SK-N-SH (cell line): Measurements from ENCODE around the gene FAM222A. TPM values are rescaled to one million over a fixed set of nuclear protein-coding genes. Genes with fewer than 3 reads are reported as not detected.

Experiments used
- CTCF ChIA-PET: fragments of 300-600, 350-600 bp; formaldehyde crosslinking; extraction: SDS; loops from one replicate; lab custom pipeline; 2021; lab: Yijun Ruan, JAX
- POLR2A ChIA-PET: fragments of 350-600 bp; sonication (Branson Sonifier 250); formaldehyde crosslinking; extraction: SDS; loops from one replicate; lab custom pipeline; 2020; ENCODE audit warnings: antibody characterized with exemption, inconsistent platforms; lab: Yijun Ruan, JAX
- DNase-seq: peaks from one replicate; pipeline ENCODE4 v3.0.0; 2012
- H2AFZ ChIP-seq: fragments of 200-600 bp; sonication (generic); 2 replicates; pipeline ENCODE4 v1.8.1; 2016; ENCODE audit warnings: antibody characterized with exemption, mild to moderate bottlenecking, low read depth
- H3F3A ChIP-seq: fragments of 200-600 bp; sonication (generic); replicated peaks from 2 replicates; pipeline ENCODE3; 2016; ENCODE audit warnings: antibody characterized with exemption, mild to moderate bottlenecking; ENCODE audit not compliant: insufficient read depth
- H3K27ac ChIP-seq, 2 experiments: fragments of 200-500 bp in 1 of 2; fragments of 200-600 bp in 1 of 2; sonication (Bioruptor generic) in 1 of 2; sonication (generic), shearing (Covaris generic) in 1 of 2; 2 replicates each; pipeline versions ENCODE4 v1.5.1 to v1.6.1; 2014 to 2016; ENCODE audit warnings: low read depth in 2 of 2, inconsistent platforms in 1 of 2, low read length in 1 of 2, mild to moderate bottlenecking in 1 of 2, mixed read lengths in 1 of 2
- H3K27me3 ChIP-seq: fragments of 200-600 bp; sonication (generic), shearing (Covaris generic); 2 replicates; pipeline ENCODE4 v1.6.1; 2016; ENCODE audit warnings: mixed run types; ENCODE audit not compliant: insufficient read depth
- H3K36me3 ChIP-seq, 2 experiments: fragments of 200-500 bp in 1 of 2; fragments of 200-600 bp in 1 of 2; sonication (Bioruptor generic) in 1 of 2; sonication (generic) in 1 of 2; replicated peaks in 1 of 2; 2 replicates each; pipeline versions ENCODE3 to v1.5.1; 2014 to 2016; ENCODE audit warnings: low read length in 1 of 2, mild to moderate bottlenecking in 1 of 2; ENCODE audit not compliant: insufficient read depth in 2 of 2, control insufficient read depth in 1 of 2
- H3K4me1 ChIP-seq, 2 experiments: fragments of 200-500 bp in 1 of 2; fragments of 200-600 bp in 1 of 2; sonication (Bioruptor generic) in 1 of 2; sonication (generic), shearing (Covaris generic) in 1 of 2; 2 replicates each; pipeline versions ENCODE4 v1.5.1 to v1.6.1; 2014 to 2016; ENCODE audit warnings: low read depth in 1 of 2, low read length in 1 of 2, mixed run types in 1 of 2; ENCODE audit not compliant: insufficient read depth in 2 of 2, control insufficient read depth in 1 of 2
- H3K4me2 ChIP-seq: fragments of 200-600 bp; sonication (generic), shearing (Covaris generic); 2 replicates; pipeline ENCODE4 v1.6.1; 2017; ENCODE audit warnings: mixed run types
- H3K4me3 ChIP-seq, 2 experiments: fragments of 200-500 bp in 1 of 2; fragments of 200-600 bp in 1 of 2; sonication (Bioruptor generic) in 1 of 2; sonication (generic), shearing (Covaris generic) in 1 of 2; 2 replicates each; pipeline versions ENCODE4 v1.5.1 to v1.8.1; 2014 to 2016; ENCODE audit warnings: low read depth in 2 of 2, inconsistent platforms in 1 of 2, low read length in 1 of 2, mild to moderate bottlenecking in 1 of 2, mixed read lengths in 1 of 2, moderate library complexity in 1 of 2
- H3K79me2 ChIP-seq: fragments of 200-600 bp; sonication (generic); 2 replicates; pipeline ENCODE4 v1.8.1; 2017; ENCODE audit warnings: mild to moderate bottlenecking; ENCODE audit not compliant: insufficient read depth
- H3K9ac ChIP-seq: fragments of 200-600 bp; sonication (generic); 2 replicates; pipeline ENCODE4 v1.6.1; 2017; ENCODE audit warnings: mixed run types
- H3K9me2 ChIP-seq: fragments of 200-600 bp; sonication (generic); 2 replicates; pipeline ENCODE4 v1.6.1; 2017; ENCODE audit warnings: mixed run types
- H3K9me3 ChIP-seq: fragments of 200-600 bp; sonication (generic); 2 replicates; pipeline ENCODE4 v1.6.1; 2017; ENCODE audit warnings: mixed run types, mild to moderate bottlenecking, moderate library complexity
- H4K20me1 ChIP-seq: fragments of 200-600 bp; sonication (generic); 2 replicates; pipeline ENCODE4 v1.6.1; 2017; ENCODE audit warnings: mild to moderate bottlenecking, mixed run types; ENCODE audit not compliant: insufficient read depth
- CHD2 ChIP-seq: fragments of 150-350 bp; IDR thresholded peaks from 2 replicates; pipeline ENCODE4 v1.6.1; 2018; ENCODE audit warnings: low read length; ENCODE audit not compliant: partially characterized antibody
- ELF1 ChIP-seq: IDR thresholded peaks from 2 replicates; pipeline ENCODE4 v1.4.0; 2012
- EZH2phosphoT487 ChIP-seq: fragments of 200-600 bp; sonication (generic); IDR thresholded peaks from 2 replicates; pipeline ENCODE4 v1.6.1; 2017; ENCODE audit warnings: low read depth, mixed run types, mild to moderate bottlenecking, antibody characterized with exemption, moderate library complexity, borderline replicate concordance
- FOSL2 ChIP-seq: IDR thresholded peaks from 2 replicates; pipeline ENCODE4 v1.4.0; 2012; ENCODE audit warnings: low read depth, mild to moderate bottlenecking, moderate library complexity, borderline replicate concordance
- GATA2 ChIP-seq: sonication (generic); formaldehyde crosslinking; IDR thresholded peaks from 2 replicates; pipeline ENCODE4 v1.5.0; 2020; ENCODE audit warnings: mild to moderate bottlenecking, missing genetic modification reagents
- MAX ChIP-seq: IDR thresholded peaks from 2 replicates; pipeline ENCODE4 v1.4.0; 2012; ENCODE audit warnings: low read depth
- MEF2A ChIP-seq: IDR thresholded peaks from 2 replicates; pipeline ENCODE4 v1.4.0; 2012; ENCODE audit warnings: low read depth, borderline replicate concordance
- NFIC ChIP-seq: IDR thresholded peaks from 2 replicates; pipeline ENCODE4 v1.4.0; 2012; ENCODE audit warnings: borderline replicate concordance
- NRF1 ChIP-seq: IDR thresholded peaks from 2 replicates; pipeline ENCODE4 v1.6.1; 2012; ENCODE audit warnings: low read depth, mild to moderate bottlenecking, low read length
- RAD21 ChIP-seq: IDR thresholded peaks from 2 replicates; pipeline ENCODE4 v1.6.1; 2012; ENCODE audit warnings: mild to moderate bottlenecking, low read length
- RFX5 ChIP-seq: IDR thresholded peaks from 2 replicates; pipeline ENCODE4 v1.6.1; 2012; ENCODE audit warnings: mild to moderate bottlenecking, improper control_type of control experiment, low read length
- RXRA ChIP-seq: IDR thresholded peaks from 2 replicates; pipeline ENCODE4 v1.4.0; 2012; ENCODE audit warnings: low read depth, mild to moderate bottlenecking, borderline replicate concordance
- TAF1 ChIP-seq: IDR thresholded peaks from 2 replicates; pipeline ENCODE4 v1.6.1; 2012; ENCODE audit warnings: low read depth, mild to moderate bottlenecking, low read length, moderate library complexity, borderline replicate concordance
- TEAD4 ChIP-seq: IDR thresholded peaks from 2 replicates; pipeline ENCODE4 v1.4.0; 2012; ENCODE audit warnings: mild to moderate bottlenecking, borderline replicate concordance; ENCODE audit not compliant: insufficient read depth
- USF1 ChIP-seq: IDR thresholded peaks from 2 replicates; pipeline ENCODE4 v1.4.0; 2012; ENCODE audit warnings: low read depth, borderline replicate concordance
- USF2 ChIP-seq: fragments of 150-350 bp; IDR thresholded peaks from 2 replicates; pipeline ENCODE4 v1.6.1; 2017; ENCODE audit warnings: antibody characterized with exemption, low read length, low read depth, borderline replicate concordance
- ZBTB33 ChIP-seq: IDR thresholded peaks from 2 replicates; pipeline ENCODE4 v1.4.0; 2012; ENCODE audit warnings: low read depth, borderline replicate concordance
- WGBS: methylation state at CpG from one replicate; pipeline ENCODE4 v1.1.6; 2017; ENCODE audit warnings: low lambda C conversion rate; 5-methylcytosine and 5-hydroxymethylcytosine counted together
- polyA plus RNA-seq, 3 experiments: library from polyadenylated mRNA; depleted of rRNA; stranded (reverse); fragments of >200 nt; gene quantifications; 2 replicates each; pipeline ENCODE4 v1.2.3, GENCODE V29; 2012
- TF ChIP-seq, protein P1 (sequence below): IDR thresholded peaks from 2 replicates; pipeline ENCODE4; 2012

The FAM222A gene
- polyA plus RNA-seq, 1 of the 3 experiments (the other 2 are of a cell fraction): 1.6 TPM

- peaks cover 0 to 38% of the 10 kb centered on the region in 2 experiments; a peak in 1 of 4 replicates for H3K4me1 ChIP-seq
- H4K20me1 ChIP-seq: no peaks in the 10 kb centered on the region
- POLR2A ChIA-PET: no interaction called here
- H3K79me2 ChIP-seq: no peaks in the 10 kb centered on the region
- no peak overlapping the region for H3K4me3 ChIP-seq
- no peaks in the 10 kb centered on the region for H3K36me3 ChIP-seq
- H3K4me2 ChIP-seq: no peak overlapping the region
- H3K9ac ChIP-seq: no peak overlapping the region
- H3K27ac ChIP-seq: no peak overlapping the region
- H3K27me3 ChIP-seq: no peaks in the 10 kb centered on the region
- no peak for TF ChIP-seq RXRA
- TF ChIP-seq EZH2phosphoT487: no peak
- TF ChIP-seq RFX5: no peak
- TF ChIP-seq, protein P1, sequence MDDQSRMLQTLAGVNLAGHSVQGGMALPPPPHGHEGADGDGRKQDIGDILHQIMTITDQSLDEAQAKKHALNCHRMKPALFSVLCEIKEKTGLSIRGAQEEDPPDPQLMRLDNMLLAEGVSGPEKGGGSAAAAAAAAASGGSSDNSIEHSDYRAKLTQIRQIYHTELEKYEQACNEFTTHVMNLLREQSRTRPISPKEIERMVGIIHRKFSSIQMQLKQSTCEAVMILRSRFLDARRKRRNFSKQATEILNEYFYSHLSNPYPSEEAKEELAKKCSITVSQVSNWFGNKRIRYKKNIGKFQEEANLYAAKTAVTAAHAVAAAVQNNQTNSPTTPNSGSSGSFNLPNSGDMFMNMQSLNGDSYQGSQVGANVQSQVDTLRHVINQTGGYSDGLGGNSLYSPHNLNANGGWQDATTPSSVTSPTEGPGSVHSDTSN: no peak
- TF ChIP-seq NRF1: no peak
- H3F3A ChIP-seq: no peaks in the 10 kb centered on the region
- 86% methylated on average over 6 of the region's 6 CpGs for WGBS
- H2AFZ ChIP-seq: no peak overlapping the region
- DNase-seq: no peak
- no peaks in the 10 kb centered on the region for H3K9me3 ChIP-seq
- CTCF ChIA-PET: interaction anchor here (1.0 to 7.2 kb wide), 7 partner anchors 11 to 247 kb away, joined by 3 to 49 read pairs (median 7); no protein-coding TSS in a partner anchor
- H3K9me2 ChIP-seq: no peaks in the 10 kb centered on the region
Measured at GRCh38 chr12:109765446-109765810, 51.8 kb downstream of the FAM222A start.

DNA sequence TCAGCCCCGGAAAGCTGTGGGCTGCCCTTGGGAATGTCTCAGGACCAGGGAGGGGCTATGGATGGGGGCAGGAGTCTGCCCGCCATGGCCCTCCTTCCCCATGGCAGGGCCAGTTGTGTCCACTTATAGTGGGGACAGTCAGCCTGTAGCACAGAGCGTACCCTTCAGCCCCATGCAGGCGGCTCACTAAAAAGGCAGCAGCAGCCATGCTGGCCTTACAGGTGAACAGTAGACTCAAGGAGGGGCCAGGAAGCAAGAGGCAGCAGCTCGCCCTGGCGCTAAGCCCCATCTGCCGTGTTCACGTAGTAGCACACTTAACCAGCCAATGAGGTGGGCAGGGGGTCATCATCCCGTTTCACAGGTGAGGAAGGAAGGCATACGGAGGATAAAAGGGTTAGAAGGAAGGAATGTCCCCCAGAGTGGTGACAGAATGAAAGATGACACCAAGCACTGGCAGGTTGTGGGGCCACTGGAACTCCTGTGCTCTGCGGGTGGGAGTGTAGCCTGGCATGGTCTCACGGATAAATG is 52.7 kb downstream of the FAM222A start:
- peaks cover 0 to 30% of the 10 kb centered on the region in 2 experiments; a peak in 1 of 4 replicates for H3K4me1 ChIP-seq
- ChIA-PET POLR2A (no interaction called here), CTCF (interaction anchor here (1.8 to 7.2 kb wide), 4 partner anchors 10 to 248 kb away, joined by 5 to 49 read pairs (median 10); no protein-coding TSS in a partner anchor)
- no peak for TF ChIP-seq ZBTB33
- no peak for TF ChIP-seq TEAD4
- no peak for TF ChIP-seq RAD21
- no peak for TF ChIP-seq ELF1
- no peak for TF ChIP-seq MAX
- TF ChIP-seq FOSL2: no peak
- TF ChIP-seq MEF2A: no peak
- no peak for TF ChIP-seq CHD2
- TF ChIP-seq NFIC: no peak
- no peak for TF ChIP-seq USF1
- no peak for TF ChIP-seq TAF1
- no peak for TF ChIP-seq GATA2 (CRISPR knock-in tag)
- no peak for TF ChIP-seq NRF1
- TF ChIP-seq RFX5: no peak
- TF ChIP-seq RXRA: no peak
- TF ChIP-seq USF2: no peak
- H3K4me3 ChIP-seq: no peak overlapping the region
- no peaks in the 10 kb centered on the region for H3K27me3 ChIP-seq
- no peaks in the 10 kb centered on the region for H3K9me3 ChIP-seq
- H3F3A ChIP-seq: no peaks in the 10 kb centered on the region
- DNase-seq: peak; percentile 15
- H2AFZ ChIP-seq: no peak overlapping the region
- H3K79me2 ChIP-seq: no peaks in the 10 kb centered on the region
- WGBS: 80% methylated on average over 11 of the region's 12 CpGs
- no peak overlapping the region for H3K9ac ChIP-seq
- no peak overlapping the region for H3K4me2 ChIP-seq
- H3K9me2 ChIP-seq: no peaks in the 10 kb centered on the region
- H3K36me3 ChIP-seq: no peaks in the 10 kb centered on the region
- no peak overlapping the region for H3K27ac ChIP-seq
- H4K20me1 ChIP-seq: no peaks in the 10 kb centered on the region
